Left colon (tissue), 2 donors: ENCODE measurements around the gene TMEM143. TPM values are rescaled to one million over a fixed set of nuclear protein-coding genes. Genes with fewer than 3 reads are reported as not detected.
A peak's percentile ranks its signal among the peaks of the same experiment; 100 is the strongest.
"Not testable (repeated sequence)": the region's sequence is repeated elsewhere in the genome, so short reads cannot be mapped to it uniquely, and the experiment has no call there.

Source experiments
- ATAC-seq: fragments of 200-7000 bp; cut with Tn5 transposase; one replicate; pipeline ENCODE4 v1.9.1; 2020; ENCODE audit warnings: mild to moderate bottlenecking, moderate library complexity
- DNase-seq, 2 donors: peaks; one replicate each; pipeline ENCODE4 v3.0.0-alpha.2; 2020
- intact Hi-C, 2 donors: fragments of 100-400 bp; cut with DNase I in 1 of 2; cut with micrococcal nuclease in 1 of 2; formaldehyde crosslinking; loops; one replicate each; pipeline versions ENCODE4 v1.11.2 to v1.14.0; 2022; cut with DNase I, micrococcal nuclease
- total RNA-seq, 2 donors: library from RNA; stranded (reverse); fragmentation: NEBNext Ultra II Directional; extraction: Animal tissue kit (Norgen Biotek cat#: 25700); gene quantifications; one replicate each; pipeline ENCODE4 v1.2.1, GENCODE V29; 2021
- donor health status: DM: no; HTN: no; CAD: no.
- donor health status: DM: yes; HTN: yes; CAD: no.

TMEM143 gene
- total RNA-seq, 2 donors from 2014 or later: 12.5 to 18.4 TPM

GRCh38 chr19:48310227-48310626, 53.5 kb downstream of the TMEM143 start:
- ATAC-seq: no peak
- DNase-seq: no peak
- intact Hi-C loops: no loop called here

DNA sequence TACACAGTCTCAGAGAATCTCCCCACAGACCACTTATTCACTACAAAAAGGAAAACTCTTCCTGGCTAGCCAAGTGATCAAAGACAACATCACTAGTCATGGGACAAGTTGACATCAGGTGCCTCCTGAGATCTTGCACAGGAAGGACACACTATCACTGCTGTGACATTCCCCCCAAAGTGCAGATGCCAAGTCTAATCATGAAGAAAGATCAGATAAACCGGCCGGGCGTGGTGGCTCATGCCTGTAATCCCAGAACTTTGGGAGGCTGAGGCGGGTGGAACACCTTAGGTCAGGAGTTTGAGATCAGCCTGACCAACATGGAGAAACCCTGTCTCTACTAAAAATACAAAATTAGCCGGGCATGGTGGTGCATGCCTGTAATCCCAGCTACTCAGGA, 54.0 kb downstream of the TMEM143 start:
- ATAC-seq, DNase-seq, intact Hi-C loops: not testable (repeated sequence)

DNA sequence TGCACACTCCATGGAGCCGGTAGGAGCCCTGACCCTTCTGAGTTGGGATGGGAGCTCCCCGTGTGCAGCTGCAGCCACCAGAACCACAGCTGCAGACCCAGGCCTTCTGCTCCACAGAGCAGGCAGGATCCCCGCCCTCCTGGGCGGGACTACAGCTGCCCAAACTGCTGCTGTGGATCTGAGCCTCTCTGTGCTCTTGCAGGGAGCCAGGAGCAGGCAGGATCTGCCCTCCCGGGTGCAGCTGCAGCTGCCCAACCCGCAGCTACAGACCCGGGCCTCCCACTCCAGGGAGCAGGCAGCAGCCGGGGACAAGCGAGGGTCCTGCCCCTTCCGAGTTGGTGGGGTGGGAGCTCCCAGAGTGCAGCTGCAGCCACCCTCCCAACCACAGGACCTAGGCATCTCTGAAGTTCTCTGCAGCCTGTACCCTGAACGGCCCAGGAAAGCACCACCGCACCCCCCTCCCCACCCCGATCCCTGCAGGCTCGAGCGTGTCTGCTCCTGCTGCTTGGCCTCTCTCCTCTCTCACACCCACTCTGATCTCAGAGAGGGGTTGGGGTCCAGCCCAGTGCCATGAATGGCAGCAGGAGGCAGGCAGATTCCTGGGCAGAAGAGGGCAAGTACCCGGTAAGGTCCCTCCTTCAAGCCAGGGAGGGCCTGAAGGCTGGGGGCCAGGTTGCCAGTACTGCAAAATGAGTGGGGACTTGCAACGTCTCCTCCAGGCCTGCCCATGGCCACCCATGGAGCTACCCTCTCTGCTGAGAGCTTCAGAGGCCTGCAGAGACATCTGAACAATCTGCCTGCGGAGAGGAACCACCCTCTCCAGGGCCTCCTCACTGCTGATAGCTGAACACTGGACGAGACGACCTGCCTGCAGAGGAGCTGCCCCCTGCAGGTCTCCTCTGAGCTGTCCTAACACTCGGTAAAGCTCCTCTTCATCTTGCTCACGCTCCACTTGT, 54.8 kb downstream of the TMEM143 start:
- DNase-seq (no peak), ATAC-seq (no peak)
- intact Hi-C loops: no loop called here

- ATAC-seq: no peak
- intact Hi-C loops: no loop called here
- no peak for DNase-seq
Measured at GRCh38 chr19:48303866-48304265, 59.9 kb downstream of the TMEM143 start.

DNA sequence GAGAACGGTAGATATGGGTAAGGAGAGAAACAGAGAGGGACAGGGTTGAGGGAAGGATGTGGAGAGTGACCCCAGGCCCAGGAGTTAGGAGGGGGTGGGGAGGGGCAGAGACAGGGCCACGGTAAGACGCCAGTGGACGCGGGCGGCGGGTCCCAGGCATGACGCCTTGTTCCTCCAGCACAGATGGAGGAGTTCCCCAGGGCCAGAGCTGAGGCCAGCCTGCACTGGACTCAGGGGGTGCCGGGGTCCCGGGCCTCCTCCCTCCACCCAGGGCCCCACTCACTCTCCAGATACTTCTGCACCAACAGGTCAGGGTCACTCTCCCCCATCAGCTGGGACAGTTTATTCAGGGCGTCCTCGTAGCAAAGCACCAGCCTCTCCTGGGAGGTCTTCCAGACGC, 60.4 kb downstream of the TMEM143 start:
- intact Hi-C loops: no loop called here
- DNase-seq: no peak
- no peak for ATAC-seq

GRCh38 chr19:48302600-48302959, 61.2 kb downstream of the TMEM143 start:
- DNase-seq: no peak
- no peak for ATAC-seq
- intact Hi-C loops: no loop called here

DNA sequence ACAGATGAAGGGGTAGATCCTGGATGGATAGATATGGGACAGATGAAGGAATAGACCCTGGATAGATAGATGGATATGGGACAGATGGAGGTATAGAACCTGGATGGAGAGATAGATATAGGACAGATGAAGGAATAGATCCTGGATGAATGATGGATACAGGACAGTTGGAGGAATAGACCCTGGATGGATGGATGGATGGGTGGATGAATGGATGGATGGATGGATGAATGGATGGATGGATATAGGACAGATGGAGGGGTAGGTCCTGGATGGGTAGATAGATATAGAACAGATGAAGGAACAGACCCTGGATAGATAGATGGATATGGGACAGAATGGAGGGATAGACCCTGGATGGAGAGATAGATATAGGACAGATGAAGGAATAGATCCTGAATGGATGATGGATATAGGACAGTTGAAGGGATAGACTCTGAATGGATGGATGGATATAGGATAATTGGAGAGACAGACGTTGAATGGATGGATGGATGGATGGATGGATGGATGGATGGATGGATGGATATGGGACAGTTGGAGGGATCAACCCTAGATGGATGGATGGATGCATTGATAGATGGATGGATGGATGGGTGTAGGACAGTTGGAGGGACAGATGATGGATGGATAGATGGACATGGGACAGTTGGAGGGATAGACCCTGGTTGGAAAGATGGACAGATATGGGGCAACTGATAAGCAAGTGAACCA, 61.7 kb downstream of the TMEM143 start:
- ATAC-seq (no peak), DNase-seq (no peak)
- intact Hi-C loops: no loop called here

- ATAC-seq (no peak), DNase-seq (no peak)
- intact Hi-C loops: no loop called here
Measured at GRCh38 chr19:48297975-48298374, 65.8 kb downstream of the TMEM143 start.

GRCh38 chr19:48296963-48297734, 66.6 kb downstream of the TMEM143 start:
- ATAC-seq (no peak), DNase-seq (no peak)
- intact Hi-C loops: no loop called here

DNA sequence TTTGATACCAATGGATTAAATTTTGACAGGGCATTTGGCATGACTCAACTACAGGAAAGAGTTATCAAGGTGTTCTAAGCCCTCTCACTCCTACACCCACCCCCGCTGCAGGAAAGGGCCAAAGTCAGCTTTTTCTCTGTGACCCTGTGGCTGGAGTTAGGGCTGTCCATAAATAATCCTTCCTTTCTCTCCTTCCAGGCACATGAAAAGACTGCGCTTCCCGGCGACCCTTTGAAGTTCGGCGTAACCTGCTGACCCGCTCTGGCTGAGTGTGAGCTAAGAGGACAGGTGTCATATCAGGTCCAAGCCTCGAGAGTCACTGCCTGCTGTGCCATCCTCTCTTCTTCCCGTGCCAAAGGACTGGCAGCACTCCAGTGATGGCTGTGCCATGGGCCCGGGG, 68.3 kb downstream of the TMEM143 start:
- DNase-seq: no peak
- no peak for ATAC-seq
- intact Hi-C loops: no loop called here

- intact Hi-C loops: no loop called here
- no peak for DNase-seq
- ATAC-seq: no peak
Measured at GRCh38 chr19:48292798-48293197, 70.9 kb downstream of the TMEM143 start.

DNA sequence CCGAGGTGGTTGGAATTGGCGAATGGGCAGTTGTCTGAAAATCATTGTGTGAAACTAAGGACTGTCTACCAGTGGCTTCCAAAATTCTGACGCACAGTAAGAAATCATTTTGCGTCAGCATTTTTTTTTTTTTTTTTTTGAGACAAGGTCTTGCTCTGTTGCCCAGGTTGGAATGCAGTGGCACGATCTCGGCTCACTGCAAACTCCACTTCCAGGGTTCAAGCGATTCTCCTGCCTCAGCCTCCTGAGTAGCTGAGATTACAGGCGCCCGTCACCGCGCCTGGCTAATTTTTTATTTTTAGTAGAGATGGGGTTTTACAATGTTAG, 72.3 kb downstream of the TMEM143 start:
- intact Hi-C loops, ATAC-seq, DNase-seq: not testable (repeated sequence)

- intact Hi-C loops: no loop called here
- peak; percentile 83 for ATAC-seq
- DNase-seq: peak; percentile 28 to 76
Measured at GRCh38 chr19:48290771-48291488, 72.8 kb downstream of the TMEM143 start.

DNA sequence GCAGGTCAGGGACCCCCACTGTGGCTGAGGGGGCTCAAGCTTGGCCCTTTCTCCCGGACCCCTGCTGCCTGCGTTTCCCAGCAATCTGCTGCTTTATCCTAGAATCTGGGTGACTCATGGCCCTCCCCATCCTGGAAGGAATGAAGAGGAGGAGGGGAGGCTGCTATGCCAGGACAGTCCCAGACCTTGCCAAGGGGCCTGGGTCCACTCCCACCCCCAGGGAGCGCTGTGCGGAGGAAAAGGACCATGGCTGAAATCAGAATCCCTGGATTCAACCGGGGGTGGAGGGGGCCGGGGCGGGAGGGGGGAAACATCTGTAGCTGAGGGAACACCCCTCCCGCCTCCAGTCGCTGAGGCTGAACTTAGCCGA, 73.4 kb downstream of the TMEM143 start:
- DNase-seq: no peak
- no peak for ATAC-seq
- intact Hi-C loops: no loop called here

DNA sequence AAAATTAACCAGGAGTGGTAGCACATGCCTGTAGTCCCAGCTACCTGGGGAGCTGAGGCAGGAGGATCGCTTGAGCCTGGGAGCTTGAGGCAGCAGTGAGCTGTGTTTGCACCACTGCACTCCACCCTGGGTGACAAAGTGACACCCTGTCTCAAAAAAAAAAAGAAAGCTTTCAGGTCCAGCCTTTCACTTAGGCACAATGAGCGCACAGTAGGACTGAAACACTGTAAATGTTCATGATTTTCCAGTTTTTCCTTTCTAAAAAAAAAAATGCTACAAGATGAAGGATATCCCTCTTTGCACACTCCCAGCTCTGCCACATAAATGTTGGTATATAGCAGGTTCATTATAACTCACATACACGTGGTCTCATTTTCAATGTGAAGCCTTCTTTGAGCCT, 76.0 kb downstream of the TMEM143 start:
- intact Hi-C loops: no loop called here
- ATAC-seq: no peak
- no peak for DNase-seq

DNA sequence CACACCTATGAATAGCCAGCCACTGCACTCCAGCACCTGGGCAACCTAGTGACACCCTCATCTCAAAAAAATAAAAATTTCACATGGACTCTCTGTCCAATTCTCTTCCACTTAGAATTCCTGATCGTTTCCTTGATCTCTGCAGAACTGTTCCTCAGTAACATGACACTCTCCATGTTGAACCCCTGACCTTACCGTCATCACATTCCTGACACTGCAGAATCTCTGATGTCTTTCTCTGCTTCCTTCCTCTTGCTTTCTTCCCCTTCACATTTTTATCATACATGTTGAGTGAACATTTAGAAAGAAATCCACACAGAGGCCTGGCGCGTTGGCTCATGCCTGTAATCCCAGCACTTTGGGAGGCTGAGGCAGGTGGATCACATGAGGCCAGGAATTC, 78.8 kb downstream of the TMEM143 start:
- intact Hi-C loops: no loop called here
- no peak for DNase-seq
- ATAC-seq: no peak

DNA sequence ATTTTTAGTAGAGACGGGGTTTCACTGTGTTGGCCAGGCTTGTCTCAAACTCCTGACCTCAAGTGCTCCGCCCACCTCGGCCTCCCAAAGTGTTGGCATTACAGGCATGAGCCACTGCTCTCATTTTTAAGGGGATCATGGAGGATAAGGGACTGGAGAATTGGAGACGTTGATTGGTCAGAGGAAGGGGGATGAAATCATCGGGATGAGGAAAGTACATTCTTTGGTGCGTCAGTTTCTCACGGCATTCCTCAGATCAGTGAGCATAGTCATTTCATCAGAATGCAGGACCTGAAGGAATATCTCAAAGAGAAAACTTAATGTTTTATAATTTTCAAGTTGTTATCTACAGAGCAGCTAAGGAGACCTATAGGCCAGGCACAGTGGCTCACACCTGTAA, 79.8 kb downstream of the TMEM143 start:
- DNase-seq: no peak
- no peak for ATAC-seq
- intact Hi-C loops: no loop called here
